WI38 (cell line): ENCODE measurements around the gene INSYN2B.

Source experiments
- H3K4me3 ChIP-seq: 2 replicates; pipeline ENCODE4 v1.5.1; 2011; ENCODE audit warnings: low read depth, mild to moderate bottlenecking, control low read depth, low read length
- TF ChIP-seq, protein P1 (sequence below): IDR thresholded peaks from 2 replicates; pipeline ENCODE4 v1.5.1; 2012; ENCODE audit warnings: low read depth, mild to moderate bottlenecking, control low read depth, low read length

The INSYN2B gene

DNA sequence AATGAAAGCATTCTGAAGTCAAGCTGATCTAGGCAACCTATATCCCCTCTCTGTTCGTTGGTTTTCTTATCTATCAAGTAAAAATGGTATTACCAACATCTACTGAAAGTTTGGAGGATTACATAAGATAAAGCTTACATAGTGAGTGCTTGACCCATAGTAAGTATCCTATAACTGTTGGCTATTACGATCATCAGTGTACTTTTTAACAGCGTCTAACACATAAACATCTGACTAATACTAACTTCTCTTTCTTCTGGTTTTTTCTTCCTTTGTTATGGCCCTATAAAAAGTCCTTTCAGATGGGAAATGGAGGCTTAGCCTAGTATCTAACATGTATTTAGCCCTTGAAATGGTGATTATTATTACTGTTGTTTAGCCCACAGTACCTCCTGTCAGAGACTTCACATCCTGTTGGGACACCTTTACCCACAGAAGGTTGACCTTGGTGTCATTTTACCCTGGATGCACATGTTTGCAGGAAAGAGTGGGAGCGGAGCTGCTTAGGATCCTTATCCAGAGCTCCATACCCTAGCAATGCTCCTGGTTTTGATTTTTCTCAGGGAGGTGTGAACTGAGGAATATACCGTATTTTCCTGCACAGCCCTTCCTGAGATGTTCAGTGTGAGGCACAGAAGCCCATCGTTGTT lies 6.0 kb downstream of the INSYN2B start:
- TF ChIP-seq, protein P1, sequence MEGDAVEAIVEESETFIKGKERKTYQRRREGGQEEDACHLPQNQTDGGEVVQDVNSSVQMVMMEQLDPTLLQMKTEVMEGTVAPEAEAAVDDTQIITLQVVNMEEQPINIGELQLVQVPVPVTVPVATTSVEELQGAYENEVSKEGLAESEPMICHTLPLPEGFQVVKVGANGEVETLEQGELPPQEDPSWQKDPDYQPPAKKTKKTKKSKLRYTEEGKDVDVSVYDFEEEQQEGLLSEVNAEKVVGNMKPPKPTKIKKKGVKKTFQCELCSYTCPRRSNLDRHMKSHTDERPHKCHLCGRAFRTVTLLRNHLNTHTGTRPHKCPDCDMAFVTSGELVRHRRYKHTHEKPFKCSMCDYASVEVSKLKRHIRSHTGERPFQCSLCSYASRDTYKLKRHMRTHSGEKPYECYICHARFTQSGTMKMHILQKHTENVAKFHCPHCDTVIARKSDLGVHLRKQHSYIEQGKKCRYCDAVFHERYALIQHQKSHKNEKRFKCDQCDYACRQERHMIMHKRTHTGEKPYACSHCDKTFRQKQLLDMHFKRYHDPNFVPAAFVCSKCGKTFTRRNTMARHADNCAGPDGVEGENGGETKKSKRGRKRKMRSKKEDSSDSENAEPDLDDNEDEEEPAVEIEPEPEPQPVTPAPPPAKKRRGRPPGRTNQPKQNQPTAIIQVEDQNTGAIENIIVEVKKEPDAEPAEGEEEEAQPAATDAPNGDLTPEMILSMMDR = no peak
- no peak overlapping the region for H3K4me3 ChIP-seq

DNA sequence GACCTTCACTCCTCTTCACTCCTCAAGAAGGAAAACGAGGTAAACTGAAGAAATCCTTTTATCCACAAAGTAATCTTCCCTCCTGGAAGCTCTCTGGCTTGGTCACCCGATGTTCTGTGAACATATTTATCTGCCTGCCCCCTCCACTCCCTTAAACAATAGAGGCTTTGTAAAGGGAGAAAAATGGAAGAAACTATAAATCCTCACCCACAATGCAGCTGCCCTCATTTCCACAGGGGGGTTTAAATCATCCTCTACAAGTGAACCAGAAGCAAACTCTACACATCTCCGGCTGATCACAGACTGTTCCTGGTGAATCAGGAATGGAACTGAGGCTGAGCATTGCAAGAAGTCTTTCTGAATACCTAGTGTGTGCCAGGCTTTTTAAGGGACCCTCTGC lies 7.2 kb downstream of the INSYN2B start:
- H3K4me3 ChIP-seq = no peak overlapping the region
- TF ChIP-seq, protein P1 = no peak

DNA sequence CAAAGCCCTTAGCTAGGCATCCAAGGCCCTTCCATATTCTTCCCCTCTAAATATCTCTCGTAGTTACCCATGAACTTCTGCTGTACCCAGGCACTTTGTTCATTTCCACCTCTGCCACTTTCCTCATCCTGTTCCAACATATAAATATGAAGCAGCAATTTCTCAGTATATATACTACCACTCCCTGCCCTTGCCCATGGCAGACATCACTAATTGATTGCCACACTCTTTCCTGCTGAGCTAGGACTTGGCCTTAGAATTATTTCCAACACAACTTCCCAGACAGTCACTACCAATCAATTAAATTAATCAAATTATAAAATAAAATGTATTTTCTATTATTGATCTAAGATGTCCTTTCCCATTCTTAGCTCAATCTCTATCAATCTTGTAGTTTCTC lies 8.5 kb downstream of the INSYN2B start:
- TF ChIP-seq, protein P1 = no peak
- H3K4me3 ChIP-seq = no peak overlapping the region

DNA sequence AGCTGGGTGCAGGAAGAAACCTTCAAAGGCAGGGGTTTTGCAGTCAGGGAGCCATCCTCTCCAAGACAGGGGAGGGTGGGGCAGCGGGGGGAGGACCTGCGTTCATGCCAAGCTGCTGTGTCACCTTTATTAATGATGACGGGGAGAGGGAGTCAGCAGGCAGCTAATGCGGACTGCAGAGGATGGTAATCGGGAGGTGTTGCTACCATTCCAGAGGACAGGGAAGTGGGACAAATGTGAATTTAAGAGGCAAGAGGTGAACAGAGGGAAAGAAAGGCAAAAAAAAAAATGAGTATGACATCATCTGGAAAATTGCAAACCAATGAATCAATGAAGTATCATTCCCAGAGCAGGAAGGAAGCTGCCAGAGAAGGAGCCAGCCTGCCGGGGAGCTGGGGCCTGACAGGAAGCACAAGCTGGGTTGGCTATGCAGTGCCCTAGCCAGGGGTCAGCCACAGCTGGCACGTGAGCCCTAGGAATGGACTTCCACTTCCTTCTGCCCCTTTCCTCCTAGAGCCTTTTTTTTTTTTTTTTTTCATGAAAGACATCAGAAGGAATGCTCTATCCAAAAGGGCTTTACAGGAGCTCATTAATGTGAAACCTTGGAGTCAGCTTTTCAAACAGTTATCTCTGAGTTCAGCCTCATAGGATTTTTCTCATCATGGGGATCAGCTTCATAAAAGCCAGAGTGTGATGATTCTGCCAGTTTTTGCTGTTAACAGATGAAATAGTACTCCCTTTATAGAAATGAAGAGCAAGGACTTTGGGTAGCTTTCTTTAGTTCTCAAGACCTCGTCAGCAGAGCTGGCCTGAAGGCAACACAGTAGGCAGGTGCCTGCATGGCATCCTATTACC lies 9.2 kb downstream of the INSYN2B start:
- H3K4me3 ChIP-seq = no peak overlapping the region
- TF ChIP-seq, protein P1 = no peak

DNA sequence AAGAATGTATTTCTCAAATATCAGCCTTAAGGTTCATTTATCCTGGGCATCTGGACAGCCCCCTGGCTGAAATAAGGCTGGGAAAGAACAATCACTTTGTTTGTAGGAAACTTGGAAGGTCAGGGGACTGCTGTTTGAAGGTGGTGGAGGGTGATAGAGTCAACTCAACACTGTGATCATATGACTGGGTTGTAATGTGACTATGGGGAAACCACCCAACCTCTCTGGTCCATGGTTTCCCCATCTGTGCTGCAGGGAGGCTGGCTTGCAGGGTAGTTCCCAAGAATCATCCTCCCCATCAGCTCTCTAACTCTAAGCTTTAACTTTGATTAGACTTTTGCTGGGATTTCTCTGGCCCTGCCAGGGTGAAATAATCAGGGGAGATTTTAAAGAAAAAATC lies 10.0 kb downstream of the INSYN2B start:
- TF ChIP-seq, protein P1 = no peak
- no peak overlapping the region for H3K4me3 ChIP-seq

DNA sequence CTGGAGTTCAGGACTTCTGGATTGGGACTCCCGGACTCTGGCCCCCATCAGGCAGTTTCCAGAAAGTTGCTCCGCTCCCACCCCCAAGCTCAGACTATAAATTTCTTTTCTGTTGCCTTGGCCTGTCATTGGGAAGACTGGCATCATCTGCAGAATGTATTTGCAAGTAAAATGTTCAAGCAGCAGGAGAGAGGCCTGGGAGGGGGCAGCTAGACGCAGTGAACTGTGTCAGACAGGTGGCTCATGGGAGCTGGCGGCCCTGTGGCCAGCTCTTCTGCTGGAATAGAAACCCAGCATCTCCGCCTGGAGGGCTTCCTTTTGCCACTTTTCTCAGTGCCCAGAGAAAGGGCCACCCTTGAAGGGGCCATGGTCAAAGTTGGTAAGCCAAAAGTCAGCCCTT lies 16.0 kb downstream of the INSYN2B start:
- no peak overlapping the region for H3K4me3 ChIP-seq
- TF ChIP-seq, protein P1 = no peak

DNA sequence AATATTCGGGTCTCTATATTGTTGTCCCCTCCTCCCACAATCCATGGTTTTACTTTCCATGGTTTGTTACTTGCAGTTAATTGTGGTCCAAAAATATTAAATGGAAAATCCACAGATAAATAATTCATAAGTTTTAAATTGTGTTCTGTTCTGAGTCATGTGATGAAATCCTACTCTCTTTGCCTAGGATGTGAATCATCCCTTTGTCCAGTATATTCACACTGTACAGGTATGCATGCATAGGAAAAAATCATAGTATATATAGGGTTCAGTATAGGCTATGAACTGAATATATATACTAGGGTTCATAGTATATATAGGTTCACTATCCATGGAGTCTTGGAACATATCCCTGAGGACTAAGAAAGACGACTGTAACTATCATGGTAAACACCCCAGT lies 19.6 kb downstream of the INSYN2B start:
- TF ChIP-seq, protein P1 = no peak
- H3K4me3 ChIP-seq = no peak overlapping the region
